CMK (cell line): ENCODE data around the gene RAVER2.
"Not testable (repeated sequence)": the region's sequence is repeated elsewhere in the genome, so short reads cannot be mapped to it uniquely, and the experiment has no call there.

Source experiments
- DNase-seq: peaks from one replicate; pipeline ENCODE4 v3.0.0-alpha.2; 2010; ENCODE audit warnings: low read depth

The RAVER2 gene

DNA sequence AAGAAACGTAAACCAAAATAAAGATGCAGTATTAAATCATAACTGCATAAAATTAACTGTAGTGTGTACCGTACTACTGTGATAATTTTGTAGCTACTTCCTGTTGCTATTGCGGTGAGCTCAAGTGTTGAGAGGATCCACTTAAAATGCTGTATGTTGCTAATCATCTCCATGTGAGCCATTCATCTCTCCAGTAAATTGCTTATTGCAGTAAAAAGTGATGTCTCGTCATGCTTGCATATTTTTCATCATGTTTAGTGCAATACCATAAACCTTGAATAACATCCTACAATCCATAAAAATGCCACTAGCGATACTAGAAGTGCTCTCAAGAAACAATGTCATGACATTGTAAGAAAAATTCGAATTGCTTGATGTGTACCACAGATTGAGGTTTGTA is 66.3 kb downstream of the RAVER2 start:
- DNase-seq: no peak

DNA sequence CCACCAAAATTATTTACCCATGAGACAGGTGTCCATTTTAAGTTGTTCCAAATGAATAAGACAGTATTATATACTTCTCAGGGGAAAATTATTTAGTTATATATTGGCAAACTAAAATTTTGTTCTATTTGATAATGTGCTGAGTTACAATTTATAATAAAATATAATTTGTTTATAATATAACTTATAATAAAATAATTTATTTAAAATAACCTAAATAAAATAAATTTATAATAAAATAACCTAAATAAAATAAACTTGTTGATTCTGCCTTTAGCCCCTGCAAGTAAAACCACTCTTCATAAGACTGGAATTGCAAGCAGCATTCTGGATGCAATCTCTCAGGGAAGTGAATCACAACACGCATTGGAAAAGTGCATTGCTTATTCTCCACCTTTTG is 69.6 kb downstream of the RAVER2 start:
- DNase-seq: no peak

DNA sequence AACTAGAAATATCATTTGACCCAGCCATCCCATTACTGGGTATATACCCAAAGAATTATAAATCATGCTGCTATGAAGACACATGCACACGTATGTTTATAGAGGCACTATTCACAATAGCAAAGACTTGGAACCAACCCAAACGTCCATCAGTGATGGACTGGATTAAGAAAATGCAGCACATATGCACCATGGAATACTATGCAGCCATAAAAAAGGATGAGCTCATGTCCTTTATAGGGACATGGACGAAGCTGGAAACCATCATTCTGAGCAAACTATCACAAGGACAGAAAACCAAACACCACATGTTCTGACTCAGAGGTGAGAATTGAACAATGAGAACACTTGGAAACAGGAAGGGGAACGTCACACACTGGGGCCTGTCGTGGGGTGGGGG is 72.5 kb downstream of the RAVER2 start:
- not testable (repeated sequence) for DNase-seq

DNA sequence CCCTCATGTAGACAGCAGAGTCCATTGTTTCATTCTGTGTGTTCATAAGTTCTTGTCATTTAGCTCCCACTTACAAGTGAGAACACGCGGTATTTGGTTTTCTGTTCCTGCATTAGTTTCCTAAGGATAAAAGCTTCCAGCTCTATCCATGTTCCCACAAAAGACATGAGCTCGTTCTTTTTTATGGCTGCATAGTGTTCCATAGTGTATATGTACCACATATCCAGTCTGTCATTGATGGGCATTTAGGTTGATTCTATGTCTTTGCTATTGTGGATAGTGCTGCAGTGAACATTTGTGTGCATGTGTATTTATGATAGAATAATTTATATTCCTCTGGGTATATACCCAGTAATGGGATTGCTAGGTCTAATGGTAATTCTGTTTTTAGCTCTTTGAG is 75.7 kb downstream of the RAVER2 start:
- not testable (repeated sequence) for DNase-seq

GRCh38 chr1:64822621-64823020 is 77.7 kb downstream of the RAVER2 start:
- no peak for DNase-seq

- peak; percentile 29 for DNase-seq
Observed at GRCh38 chr1:64823691-64824476, 79.0 kb downstream of the RAVER2 start.

GRCh38 chr1:64826991-64827390 is 82.1 kb downstream of the RAVER2 start:
- DNase-seq: no peak

DNA sequence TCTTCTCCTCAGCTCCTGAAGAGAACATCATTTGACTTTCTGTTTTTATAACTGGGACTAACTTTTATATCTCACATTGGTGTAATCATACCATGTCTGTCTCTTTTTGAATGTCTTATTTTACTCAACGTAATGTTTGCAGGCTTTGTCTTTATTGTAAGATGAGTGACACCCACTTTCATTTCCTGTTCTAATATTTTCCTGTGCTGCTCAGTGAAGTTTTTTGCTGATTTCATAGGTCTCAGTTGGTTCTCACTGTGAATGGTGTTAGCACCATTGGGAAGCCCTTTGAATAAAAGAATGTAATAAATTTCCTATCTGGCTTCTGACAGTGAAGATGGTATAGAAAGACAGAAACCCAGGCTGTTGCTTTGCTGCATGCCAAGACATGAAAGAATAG is 84.0 kb downstream of the RAVER2 start:
- no peak for DNase-seq

DNA sequence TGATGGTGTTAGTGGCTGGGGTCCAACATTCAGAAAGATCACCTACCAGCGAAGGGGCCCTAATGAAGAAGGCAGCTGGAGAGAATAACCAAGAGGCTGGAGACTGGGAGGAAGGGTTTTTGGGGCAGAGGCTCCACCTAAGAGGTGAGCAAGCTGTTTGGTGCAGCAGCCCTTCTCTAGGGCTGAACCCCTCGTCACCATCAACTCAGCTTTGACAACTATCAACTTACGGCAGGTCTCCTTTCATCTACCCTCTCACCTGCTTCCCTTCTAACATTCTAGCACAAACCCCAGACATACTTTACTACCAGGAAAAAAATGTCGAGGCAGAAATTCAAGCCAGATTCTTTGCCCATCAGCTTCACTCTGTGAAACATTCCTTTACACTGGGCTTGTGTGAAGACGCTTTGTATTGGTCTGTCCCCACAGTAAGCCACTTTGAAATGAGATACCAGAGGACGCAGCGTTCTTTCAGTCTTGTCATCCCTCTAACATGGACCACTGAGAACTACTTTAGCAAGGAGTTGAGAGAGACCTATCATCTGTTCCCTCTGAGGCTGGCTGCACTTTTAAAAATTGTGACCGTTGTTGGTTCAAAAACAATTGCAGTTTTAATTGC is 84.6 kb downstream of the RAVER2 start:
- no peak for DNase-seq

- DNase-seq: no peak
Observed at GRCh38 chr1:64830030-64830651, 85.3 kb downstream of the RAVER2 start.

DNA sequence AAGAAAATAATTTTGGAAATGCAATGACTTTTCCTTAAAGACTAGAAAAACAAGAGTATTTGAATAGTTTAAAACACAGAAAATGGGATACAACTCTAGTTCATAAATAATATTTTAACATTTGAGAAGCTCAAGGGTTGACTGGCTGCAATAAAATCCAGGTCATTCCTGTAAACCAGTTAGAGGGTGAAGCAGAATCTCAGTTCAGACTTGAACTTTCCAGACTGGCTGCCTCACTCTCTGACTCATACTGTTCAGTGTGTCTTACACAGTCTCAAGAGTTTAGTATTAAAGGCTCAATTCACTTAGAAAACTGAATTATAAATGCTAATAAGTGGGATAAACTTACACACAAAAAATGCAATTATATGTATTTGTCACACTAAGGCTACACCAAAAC is 89.9 kb downstream of the RAVER2 start:
- DNase-seq: no peak

DNA sequence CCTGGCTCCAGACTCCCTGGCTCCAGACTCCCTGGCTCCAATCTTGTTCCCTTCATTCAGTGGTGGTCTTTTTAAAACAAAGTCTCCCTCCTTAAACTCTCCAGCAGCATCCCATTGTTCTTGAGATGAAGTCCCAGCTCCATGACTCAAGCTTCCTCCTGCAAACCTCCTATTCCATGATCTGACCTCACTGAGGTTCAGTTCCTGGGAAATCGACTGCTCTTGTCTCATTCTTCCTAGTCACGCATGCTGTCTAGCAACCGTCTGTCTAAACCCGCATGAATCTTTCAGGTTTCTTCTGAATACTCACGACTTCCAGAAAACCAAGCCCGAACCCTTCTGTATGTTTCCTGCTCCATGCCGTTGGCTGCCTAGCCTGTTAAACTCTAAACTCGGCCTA is 91.9 kb downstream of the RAVER2 start:
- no peak for DNase-seq

GRCh38 chr1:64838486-64838885 is 93.6 kb downstream of the RAVER2 start:
- DNase-seq: no peak

- DNase-seq: no peak
Observed at GRCh38 chr1:64839261-64839660, 94.4 kb downstream of the RAVER2 start.

GRCh38 chr1:64839732-64840405 is 95.0 kb downstream of the RAVER2 start:
- DNase-seq: no peak

DNA sequence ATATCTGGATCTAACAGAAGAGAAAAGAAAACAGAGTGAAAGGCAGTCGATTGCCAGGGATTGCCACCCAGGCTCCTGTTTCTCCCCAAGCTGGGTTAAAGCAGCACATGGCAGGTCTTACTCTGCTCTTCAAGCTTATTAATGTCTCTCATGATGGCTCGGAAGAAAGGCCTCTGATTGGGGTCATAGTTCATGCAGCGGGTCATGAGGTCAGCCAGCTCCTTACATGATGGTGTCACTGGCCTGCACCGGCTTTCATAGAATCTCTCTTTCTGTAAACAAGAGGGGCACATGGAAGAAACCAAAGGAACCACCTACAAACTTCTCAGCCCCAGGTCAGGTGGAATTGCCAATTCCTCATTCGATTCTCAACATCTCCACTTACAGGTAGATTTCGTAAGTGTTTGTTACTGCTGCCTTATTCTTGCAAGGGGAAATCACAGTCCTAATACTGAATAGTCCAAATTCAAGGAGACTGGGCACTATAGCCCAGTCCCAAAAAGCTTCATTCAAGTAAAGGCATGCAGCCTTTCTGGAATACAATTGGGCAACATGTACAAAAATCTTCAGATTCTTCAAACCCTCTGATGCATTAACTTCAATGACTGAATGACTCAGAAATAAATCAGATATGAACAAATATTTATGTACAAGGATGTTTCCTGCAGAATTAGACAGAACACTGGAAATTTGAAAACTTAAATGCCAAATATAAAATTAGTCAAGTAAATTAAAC is 96.6 kb downstream of the RAVER2 start:
- no peak for DNase-seq

DNA sequence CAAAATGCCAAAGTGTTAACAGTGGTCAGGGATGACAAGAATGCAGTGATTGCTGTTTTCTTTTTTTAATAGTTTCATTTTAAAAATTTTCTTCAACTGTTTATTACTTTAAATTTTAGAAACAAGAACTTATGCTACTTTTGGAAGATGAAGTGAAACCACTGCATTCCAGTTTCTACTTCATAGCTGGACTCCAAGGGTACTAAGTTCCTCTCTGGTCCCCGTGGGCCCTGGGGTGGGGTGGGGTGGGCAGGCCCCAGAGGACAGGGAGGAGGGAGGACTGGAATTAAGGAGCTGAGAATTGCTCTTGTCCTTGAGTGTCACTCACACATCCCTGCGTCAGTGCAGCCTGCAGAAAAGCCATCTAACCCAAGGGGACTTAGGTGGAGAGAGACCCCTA is 97.3 kb downstream of the RAVER2 start:
- DNase-seq: no peak

- DNase-seq: no peak
Observed at GRCh38 chr1:64843675-64844074, 98.8 kb downstream of the RAVER2 start.

GRCh38 chr1:64844175-64844574 is 99.3 kb downstream of the RAVER2 start:
- DNase-seq: no peak

DNA sequence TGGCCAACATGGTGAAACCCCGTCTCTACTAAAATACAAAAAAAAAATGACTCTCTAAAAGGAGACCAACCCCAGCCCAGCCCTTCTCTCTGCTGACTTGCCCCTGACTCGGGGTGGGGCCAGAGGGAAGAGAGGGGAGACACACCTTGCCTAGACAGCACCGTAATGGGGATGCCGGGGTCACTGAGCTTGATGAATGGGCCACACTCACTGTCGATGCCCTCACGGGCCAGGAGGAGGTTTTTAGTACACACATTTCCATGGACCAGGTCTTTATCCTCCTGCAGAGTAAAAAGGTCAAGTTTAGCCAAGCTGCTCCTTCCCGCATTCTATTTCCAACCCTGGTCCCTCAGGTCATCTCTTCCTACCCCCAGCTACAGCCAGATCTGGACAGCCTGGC is 99.7 kb downstream of the RAVER2 start:
- DNase-seq: no peak

DNA sequence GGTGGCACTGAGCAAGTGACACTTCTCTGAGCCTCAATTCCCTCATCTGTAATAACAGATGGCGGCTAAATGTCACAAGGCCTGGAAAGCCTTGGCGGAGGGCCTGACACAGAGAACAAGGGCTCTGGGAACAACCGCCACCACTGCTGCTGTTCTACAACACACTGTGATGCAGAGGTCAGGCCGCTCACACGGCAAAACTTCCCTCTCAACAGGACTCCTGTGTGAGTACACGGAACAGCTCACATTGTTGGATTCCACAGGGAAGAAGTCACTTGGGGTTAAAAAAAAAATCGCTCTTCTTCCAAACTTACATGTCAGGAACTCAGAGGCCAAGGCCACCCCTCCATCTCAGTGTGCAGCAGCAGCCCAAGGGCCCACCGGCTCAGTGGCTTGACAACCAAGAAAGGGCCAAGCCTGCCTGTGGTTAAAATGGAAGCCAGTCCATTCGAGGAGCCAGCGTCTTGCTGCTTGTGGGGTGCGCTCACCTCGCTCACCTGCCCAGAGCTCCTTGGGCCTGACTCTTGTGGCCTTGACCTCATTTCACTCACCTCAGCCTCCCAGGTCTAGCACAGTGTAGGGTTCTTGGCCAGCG is 101.1 kb downstream of the RAVER2 start:
- no peak for DNase-seq
